Gastrocnemius medialis (tissue), 4 donors: ENCODE results near the gene EEPD1.

ENCODE experiments used
- POLR2A ChIP-seq, 2 donors: fragments of 450-650 bp; IDR thresholded peaks; one replicate each; pipeline ENCODE4 v1.6.1; 2017; ENCODE audit warnings: antibody characterized with exemption in 2 of 2, mild to moderate bottlenecking in 2 of 2, moderate library complexity in 2 of 2
- TF ChIP-seq, protein P1 (sequence below), 5 experiments: fragments of 450-650 bp in 3 of 5; fragments of 200-600 bp in 2 of 5; sonication (generic) in 2 of 5; IDR thresholded peaks in 4 of 5; conservative IDR thresholded peaks in 1 of 5; 1 replicate in 4 of 5; 2 replicates in 1 of 5; pipeline ENCODE4 v1.5.1; 2016 to 2019; ENCODE audit warnings: antibody characterized with exemption in 5 of 5, mild to moderate bottlenecking in 3 of 5, moderate library complexity in 3 of 5

DNA sequence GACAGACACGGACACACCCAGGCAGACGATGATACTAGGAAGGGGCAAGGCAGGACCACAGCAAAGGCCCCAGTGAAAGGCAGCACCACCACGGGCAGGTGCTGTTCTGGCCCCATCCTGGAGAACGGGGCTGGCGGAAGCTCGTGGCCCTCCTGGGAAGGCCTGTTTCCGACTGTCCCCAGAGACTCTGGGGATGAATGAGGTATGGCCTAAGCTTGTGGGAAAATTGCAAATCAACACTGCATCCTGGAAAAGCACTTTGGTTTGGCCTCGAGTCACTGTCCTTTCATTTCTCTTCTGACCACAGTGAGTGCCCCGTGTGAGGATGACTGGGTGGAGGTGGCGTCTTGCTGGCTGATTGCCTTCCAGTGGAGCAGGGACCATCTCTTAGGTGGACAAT, 155.0 kb downstream of the EEPD1 start:
- TF ChIP-seq, protein P1, sequence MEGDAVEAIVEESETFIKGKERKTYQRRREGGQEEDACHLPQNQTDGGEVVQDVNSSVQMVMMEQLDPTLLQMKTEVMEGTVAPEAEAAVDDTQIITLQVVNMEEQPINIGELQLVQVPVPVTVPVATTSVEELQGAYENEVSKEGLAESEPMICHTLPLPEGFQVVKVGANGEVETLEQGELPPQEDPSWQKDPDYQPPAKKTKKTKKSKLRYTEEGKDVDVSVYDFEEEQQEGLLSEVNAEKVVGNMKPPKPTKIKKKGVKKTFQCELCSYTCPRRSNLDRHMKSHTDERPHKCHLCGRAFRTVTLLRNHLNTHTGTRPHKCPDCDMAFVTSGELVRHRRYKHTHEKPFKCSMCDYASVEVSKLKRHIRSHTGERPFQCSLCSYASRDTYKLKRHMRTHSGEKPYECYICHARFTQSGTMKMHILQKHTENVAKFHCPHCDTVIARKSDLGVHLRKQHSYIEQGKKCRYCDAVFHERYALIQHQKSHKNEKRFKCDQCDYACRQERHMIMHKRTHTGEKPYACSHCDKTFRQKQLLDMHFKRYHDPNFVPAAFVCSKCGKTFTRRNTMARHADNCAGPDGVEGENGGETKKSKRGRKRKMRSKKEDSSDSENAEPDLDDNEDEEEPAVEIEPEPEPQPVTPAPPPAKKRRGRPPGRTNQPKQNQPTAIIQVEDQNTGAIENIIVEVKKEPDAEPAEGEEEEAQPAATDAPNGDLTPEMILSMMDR (IDR thresholded peaks at IDR 0.05 in 4 of 5, conservative IDR thresholded peaks at IDR 0.05 in 1 of 5) = no peak
- no peak for TF ChIP-seq POLR2A (IDR thresholded peaks at IDR 0.05)
